Keratinocyte (primary cell): Measurements from ENCODE around the gene CUBN.

Experiments used
- CTCF ChIP-seq, 3 experiments: IDR thresholded peaks in 1 of 3; conservative IDR thresholded peaks in 1 of 3; optimal IDR thresholded peaks in 1 of 3; 2 replicates in 2 of 3; 3 replicates in 1 of 3; pipeline versions ENCODE3 to v1.5.1; 2011; ENCODE audit warnings: low read length in 3 of 3, mild to moderate bottlenecking in 3 of 3, moderate library complexity in 2 of 3, control low read depth in 1 of 3, inconsistent platforms in 1 of 3; ENCODE audit not compliant: insufficient read depth in 2 of 3; ENCODE audit errors: extremely low read depth in 1 of 3
- EZH2 ChIP-seq: IDR thresholded peaks from one replicate; pipeline ENCODE4 v1.6.1; 2012; ENCODE audit warnings: inconsistent platforms, mild to moderate bottlenecking, low read length, moderate library complexity

- TF ChIP-seq CTCF (optimal IDR thresholded peaks at IDR 0.05 in 1 of 3, IDR thresholded peaks at IDR 0.05 in 1 of 3, conservative IDR thresholded peaks at IDR 0.05 in 1 of 3; ENCODE audit: extremely low read depth in 1 of 3, insufficient read depth in 2 of 3, low read length in 3 of 3) (no peak), EZH2 (no peak)
These were observed 225.6 kb downstream of the CUBN start for GRCh38 chr10:16904049-16904448.
